Activated CD8-positive, alpha-beta memory T cell treated with anti-CD3 and anti-CD28 coated beads for 48 hours (primary cell): ENCODE data around the gene TRMU.
"Not testable (repeated sequence)": the region's sequence is repeated elsewhere in the genome, so short reads cannot be mapped to it uniquely, and the experiment has no call there.

Experiments used
- DNase-seq, 3 experiments: peaks; one replicate each; pipeline ENCODE4 v3.0.0-alpha.2; 2020; ENCODE audit warnings: low read depth in 2 of 3, low spot score in 2 of 3

Gene TRMU

GRCh38 chr22:46299101-46299500 lies 36.4 kb upstream of the TRMU start:
- no peak for DNase-seq

- DNase-seq = no peak
These were observed 35.0 kb upstream of the TRMU start for GRCh38 chr22:46300491-46300890.

GRCh38 chr22:46303347-46303965 lies 32.1 kb upstream of the TRMU start:
- no peak for DNase-seq

GRCh38 chr22:46308283-46308988 lies 27.1 kb upstream of the TRMU start:
- no peak for DNase-seq

GRCh38 chr22:46309526-46310085 lies 25.9 kb upstream of the TRMU start:
- DNase-seq = no peak

- no peak for DNase-seq
These were observed 23.5 kb upstream of the TRMU start for GRCh38 chr22:46312056-46312455.

GRCh38 chr22:46312848-46313247 lies 22.7 kb upstream of the TRMU start:
- not testable (repeated sequence) for DNase-seq

GRCh38 chr22:46315976-46316375 lies 19.5 kb upstream of the TRMU start:
- no peak for DNase-seq

GRCh38 chr22:46317646-46318045 lies 17.9 kb upstream of the TRMU start:
- DNase-seq = no peak

- no peak for DNase-seq
These were observed 16.9 kb upstream of the TRMU start for GRCh38 chr22:46318576-46318975.

- no peak for DNase-seq
These were observed 16.2 kb upstream of the TRMU start for GRCh38 chr22:46319319-46319718.

- DNase-seq = no peak
These were observed 15.3 kb upstream of the TRMU start for GRCh38 chr22:46320166-46320710.

GRCh38 chr22:46320716-46321386 lies 14.7 kb upstream of the TRMU start:
- DNase-seq = no peak

- no peak for DNase-seq
These were observed 12.8 kb upstream of the TRMU start for GRCh38 chr22:46322711-46323110.

GRCh38 chr22:46323162-46323561 lies 12.4 kb upstream of the TRMU start:
- DNase-seq = no peak

GRCh38 chr22:46326066-46326680 lies 9.3 kb upstream of the TRMU start:
- no peak for DNase-seq

GRCh38 chr22:46327691-46328465 lies 7.6 kb upstream of the TRMU start:
- DNase-seq = no peak

- no peak for DNase-seq
These were observed 6.7 kb upstream of the TRMU start for GRCh38 chr22:46328797-46329196.

GRCh38 chr22:46329616-46330015 lies 5.9 kb upstream of the TRMU start:
- DNase-seq = no peak

- DNase-seq = no peak
These were observed 5.1 kb upstream of the TRMU start for GRCh38 chr22:46330426-46330825.

GRCh38 chr22:46331496-46331895 lies 4.0 kb upstream of the TRMU start:
- DNase-seq = no peak
